ENCODE data around the gene IYD.
"Not testable (repeated sequence)": the region's sequence is repeated elsewhere in the genome, so short reads cannot be mapped to it uniquely, and the experiment has no call there.

The IYD gene

DNA sequence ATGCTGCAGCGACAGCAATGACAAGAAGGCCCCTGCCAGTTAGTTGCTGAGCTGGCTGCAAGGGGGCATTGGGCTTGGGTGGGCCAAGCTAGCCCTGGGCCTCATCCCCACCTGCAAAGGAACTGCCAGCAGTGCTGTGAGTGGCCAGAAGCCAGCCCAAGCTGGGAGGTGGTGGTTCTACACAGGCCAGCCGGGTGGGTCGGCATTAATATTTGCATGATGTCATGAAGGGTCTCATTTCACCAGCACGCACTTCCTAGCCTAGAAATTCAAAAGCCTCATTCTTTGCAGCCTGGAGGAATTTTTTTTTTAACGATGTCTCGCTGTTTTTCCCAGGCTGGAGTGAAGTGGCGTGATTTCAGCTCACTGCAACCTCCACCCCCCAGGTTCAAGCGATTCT lies 62.0 kb downstream of the IYD start:
- H3K4me1 ChIP-seq (ENCODE audit: control insufficient read depth, insufficient read depth, low read length), result no peaks in the 10 kb centered on the region
- H3K36me3 ChIP-seq (ENCODE audit: control insufficient read depth, insufficient read depth, low read length), result no peaks in the 10 kb centered on the region
- H3K9me3 ChIP-seq (ENCODE audit: control insufficient read depth, insufficient read depth, low read depth, low read length), result peaks cover under 1% of the 10 kb centered on the region; the same call in 1 of the 2 replicates
- H3K9ac ChIP-seq (ENCODE audit: low read length), result no peak overlapping the region
- H3K27me3 ChIP-seq (ENCODE audit: control insufficient read depth, insufficient read depth, low read length), result peaks cover 4% of the 10 kb centered on the region; the same call in 1 of the 2 replicates
- H3K4me3 ChIP-seq (ENCODE audit: low read depth, low read length), result no peak overlapping the region
- no peak overlapping the region for H3K27ac ChIP-seq (ENCODE audit: low read depth, low read length)

DNA sequence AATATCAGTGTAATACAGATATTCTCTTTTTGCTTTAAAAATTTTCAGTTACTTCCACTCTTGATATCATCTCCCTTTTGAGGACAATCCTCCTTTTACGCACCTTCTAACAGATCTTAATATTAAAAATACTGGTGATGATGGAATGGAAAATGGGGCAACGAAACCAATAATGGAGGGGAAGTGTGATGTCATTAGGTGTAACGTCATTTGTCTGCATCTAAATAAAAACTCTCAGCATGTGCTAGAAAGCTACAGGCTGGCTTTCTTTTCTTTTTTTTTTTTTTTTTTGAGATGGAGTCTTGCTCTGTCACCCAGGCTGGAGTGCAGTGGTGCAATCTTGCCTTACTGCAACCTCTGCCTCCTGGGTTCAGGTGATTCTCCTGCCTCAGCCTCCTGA lies 66.5 kb downstream of the IYD start:
- Histone ChIP-seq H3K4me1 (ENCODE audit: control insufficient read depth, insufficient read depth, low read length) (no peaks in the 10 kb centered on the region), H3K27ac (ENCODE audit: low read depth, low read length) (no peak overlapping the region)

DNA sequence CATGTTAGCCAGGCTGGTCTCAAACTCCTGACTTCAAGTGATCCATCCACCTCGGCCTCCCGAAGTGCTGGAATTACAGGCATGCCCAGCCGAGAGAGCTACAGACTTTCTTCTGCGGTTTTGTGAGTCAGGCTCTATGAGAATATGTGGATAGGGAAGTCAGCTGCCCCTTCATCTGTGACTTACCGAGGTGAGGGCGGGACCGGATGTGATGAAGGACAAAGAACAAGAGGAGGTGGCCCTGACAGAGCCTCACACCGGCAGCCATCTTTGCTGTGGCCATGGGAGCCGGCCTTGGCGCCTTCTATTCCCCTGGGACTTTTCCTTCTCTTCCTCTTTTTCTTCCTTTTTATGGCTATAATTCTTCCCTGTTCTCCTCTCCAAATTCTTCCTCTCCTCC lies 67.0 kb downstream of the IYD start:
- H3K36me3 ChIP-seq (ENCODE audit: control insufficient read depth, insufficient read depth, low read length), result no peaks in the 10 kb centered on the region
- no peaks in the 10 kb centered on the region for H3K4me1 ChIP-seq (ENCODE audit: control insufficient read depth, insufficient read depth, low read length)
- no peak overlapping the region for H3K4me3 ChIP-seq (ENCODE audit: low read depth, low read length)
- no peak overlapping the region for H3K27ac ChIP-seq (ENCODE audit: low read depth, low read length)
- no peak overlapping the region for H3K9ac ChIP-seq (ENCODE audit: low read length)
- peaks cover 4% of the 10 kb centered on the region; the same call in 1 of the 2 replicates for H3K27me3 ChIP-seq (ENCODE audit: control insufficient read depth, insufficient read depth, low read length)
- no peaks in the 10 kb centered on the region for H3K9me3 ChIP-seq (ENCODE audit: control insufficient read depth, insufficient read depth, low read depth, low read length)

More for the DNA sequence above, 66.5 kb downstream of the IYD start:
- Histone ChIP-seq H3K4me3 (ENCODE audit: low read depth, low read length) (no peak overlapping the region), H3K9ac (ENCODE audit: low read length) (no peak overlapping the region), H3K9me3 (ENCODE audit: control insufficient read depth, insufficient read depth, low read depth, low read length) (no peaks in the 10 kb centered on the region), H3K27me3 (ENCODE audit: control insufficient read depth, insufficient read depth, low read length) (peaks cover 4% of the 10 kb centered on the region; the same call in 1 of the 2 replicates), H3K36me3 (ENCODE audit: control insufficient read depth, insufficient read depth, low read length) (no peaks in the 10 kb centered on the region)

DNA sequence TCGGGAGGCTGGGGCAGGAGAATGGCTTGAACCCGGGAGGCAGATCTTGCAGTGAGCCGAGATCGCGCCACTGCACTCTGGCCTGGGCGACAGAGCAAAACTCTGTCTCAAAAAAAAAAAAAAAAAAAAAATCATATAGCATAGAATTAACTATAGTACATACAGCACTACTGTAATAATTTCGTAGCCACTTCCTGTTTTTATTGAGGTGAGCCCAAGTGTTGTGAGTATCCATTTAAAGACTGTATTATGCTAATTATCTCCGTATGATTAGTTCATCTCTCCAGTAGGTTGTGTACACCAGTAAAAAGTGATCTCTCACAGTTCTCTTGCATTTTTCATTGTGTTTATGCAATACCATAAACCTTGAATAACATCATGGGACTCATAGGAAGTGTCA lies 70.6 kb downstream of the IYD start:
- no peaks in the 10 kb centered on the region for H3K27me3 ChIP-seq (ENCODE audit: control insufficient read depth, insufficient read depth, low read length)
- H3K9me3 ChIP-seq (ENCODE audit: control insufficient read depth, insufficient read depth, low read depth, low read length), result no peaks in the 10 kb centered on the region
- no peaks in the 10 kb centered on the region for H3K4me1 ChIP-seq (ENCODE audit: control insufficient read depth, insufficient read depth, low read length)
- no peaks in the 10 kb centered on the region for H3K36me3 ChIP-seq (ENCODE audit: control insufficient read depth, insufficient read depth, low read length)
- H3K27ac ChIP-seq (ENCODE audit: low read depth, low read length), result no peak overlapping the region
- H3K9ac ChIP-seq (ENCODE audit: low read length), result no peak overlapping the region
- H3K4me3 ChIP-seq (ENCODE audit: low read depth, low read length), result no peak overlapping the region

DNA sequence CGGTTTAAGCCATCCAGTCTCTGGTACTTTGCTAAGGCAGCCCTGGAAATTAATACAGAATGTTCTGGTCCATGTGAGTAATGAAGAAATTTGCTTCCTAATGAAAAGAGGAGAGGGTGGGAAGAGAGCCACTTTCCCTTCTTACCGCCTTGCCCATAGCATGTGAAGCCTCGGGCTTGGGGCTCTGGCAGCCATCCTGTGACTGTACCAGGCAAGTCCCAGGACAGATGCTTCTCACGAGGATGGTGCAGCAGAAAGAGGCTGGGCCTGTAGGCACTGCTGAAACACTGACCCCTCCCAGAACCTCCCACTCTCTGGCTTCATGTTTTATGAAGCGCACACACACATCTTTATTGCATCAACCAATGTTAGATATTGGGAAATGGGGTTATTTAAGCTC lies 74.8 kb downstream of the IYD start:
- Histone ChIP-seq H3K36me3 (ENCODE audit: control insufficient read depth, insufficient read depth, low read length) (no peaks in the 10 kb centered on the region), H3K4me3 (ENCODE audit: low read depth, low read length) (no peak overlapping the region), H3K9ac (ENCODE audit: low read length) (no peak overlapping the region), H3K9me3 (ENCODE audit: control insufficient read depth, insufficient read depth, low read depth, low read length) (no peaks in the 10 kb centered on the region), H3K4me1 (ENCODE audit: control insufficient read depth, insufficient read depth, low read length) (no peaks in the 10 kb centered on the region), H3K27ac (ENCODE audit: low read depth, low read length) (no peak overlapping the region), H3K27me3 (ENCODE audit: control insufficient read depth, insufficient read depth, low read length) (no peaks in the 10 kb centered on the region)

DNA sequence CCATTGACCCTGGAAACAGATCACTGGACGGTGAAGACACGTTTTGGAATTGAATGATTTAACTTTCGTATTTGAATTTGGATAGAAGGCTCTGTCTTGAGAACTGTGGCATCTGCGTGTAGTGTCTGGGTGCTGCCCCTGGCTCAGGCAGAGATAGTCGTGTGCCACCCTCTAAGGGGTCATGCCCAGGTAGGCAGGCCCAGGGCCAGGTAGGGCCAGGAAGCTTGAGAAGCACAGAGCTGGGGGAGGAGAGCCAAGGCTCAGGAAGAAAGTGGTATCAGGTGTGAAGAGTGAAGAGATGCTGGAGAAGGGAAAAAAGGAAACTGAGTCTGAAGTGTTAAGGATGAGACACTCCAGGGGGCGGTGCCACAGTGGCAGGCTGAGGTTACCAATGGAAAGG lies 75.5 kb downstream of the IYD start:
- no peak overlapping the region for H3K4me3 ChIP-seq (ENCODE audit: low read depth, low read length)
- no peaks in the 10 kb centered on the region for H3K9me3 ChIP-seq (ENCODE audit: control insufficient read depth, insufficient read depth, low read depth, low read length)
- H3K4me1 ChIP-seq (ENCODE audit: control insufficient read depth, insufficient read depth, low read length), result no peaks in the 10 kb centered on the region
- H3K27me3 ChIP-seq (ENCODE audit: control insufficient read depth, insufficient read depth, low read length), result no peaks in the 10 kb centered on the region
- H3K9ac ChIP-seq (ENCODE audit: low read length), result no peak overlapping the region
- no peaks in the 10 kb centered on the region for H3K36me3 ChIP-seq (ENCODE audit: control insufficient read depth, insufficient read depth, low read length)
- H3K27ac ChIP-seq (ENCODE audit: low read depth, low read length), result no peak overlapping the region

DNA sequence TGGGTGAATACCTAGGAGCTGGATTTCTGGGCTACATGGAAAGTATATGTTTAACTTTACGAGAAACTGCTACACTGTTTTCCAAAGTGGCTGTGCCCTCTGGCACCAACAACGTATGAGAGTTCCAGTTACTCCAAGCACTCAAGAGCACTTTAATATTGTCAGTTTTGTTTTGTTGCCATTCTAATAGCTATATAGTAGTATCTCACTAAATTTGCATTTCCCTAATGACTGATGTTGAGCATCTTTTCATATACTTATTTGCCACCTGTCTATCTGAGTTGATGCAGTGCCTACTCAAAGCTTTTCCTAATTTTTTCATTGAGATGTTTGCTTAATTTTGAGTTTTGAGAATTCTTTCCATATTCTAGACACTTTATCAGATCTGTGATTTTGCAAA lies 76.7 kb downstream of the IYD start:
- Histone ChIP-seq H3K27ac (ENCODE audit: low read depth, low read length) (no peak overlapping the region), H3K27me3 (ENCODE audit: control insufficient read depth, insufficient read depth, low read length) (no peaks in the 10 kb centered on the region), H3K4me1 (ENCODE audit: control insufficient read depth, insufficient read depth, low read length) (no peaks in the 10 kb centered on the region), H3K9me3 (ENCODE audit: control insufficient read depth, insufficient read depth, low read depth, low read length) (no peaks in the 10 kb centered on the region), H3K36me3 (ENCODE audit: control insufficient read depth, insufficient read depth, low read length) (no peaks in the 10 kb centered on the region), H3K9ac (ENCODE audit: low read length) (no peak overlapping the region), H3K4me3 (ENCODE audit: low read depth, low read length) (no peak overlapping the region)

DNA sequence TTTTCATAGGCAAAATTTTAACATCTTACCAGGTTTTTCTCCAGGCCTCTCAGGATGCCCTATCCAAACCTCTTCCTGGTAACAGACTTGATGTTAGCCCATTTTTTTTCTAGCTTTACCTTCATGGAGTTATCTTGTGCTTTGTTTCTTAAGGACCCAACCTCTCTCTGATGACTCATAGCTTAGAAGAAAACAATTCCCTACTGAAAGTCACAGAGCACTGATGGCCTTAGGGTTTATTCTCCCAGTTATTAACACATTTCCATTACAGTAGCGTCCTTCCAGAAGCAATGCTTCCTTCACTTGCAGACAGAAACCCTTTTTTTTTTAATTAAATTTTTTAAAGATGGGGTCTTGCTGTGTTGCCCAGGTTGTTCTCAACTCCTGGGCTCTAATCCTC lies 79.4 kb downstream of the IYD start:
- Histone ChIP-seq H3K27me3 (ENCODE audit: control insufficient read depth, insufficient read depth, low read length) (no peaks in the 10 kb centered on the region), H3K4me1 (ENCODE audit: control insufficient read depth, insufficient read depth, low read length) (peaks cover 10% of the 10 kb centered on the region; the same call in 1 of the 2 replicates), H3K4me3 (ENCODE audit: low read depth, low read length) (no peak overlapping the region), H3K27ac (ENCODE audit: low read depth, low read length) (no peak overlapping the region), H3K9ac (ENCODE audit: low read length) (no peak overlapping the region), H3K36me3 (ENCODE audit: control insufficient read depth, insufficient read depth, low read length) (no peaks in the 10 kb centered on the region), H3K9me3 (ENCODE audit: control insufficient read depth, insufficient read depth, low read depth, low read length) (no peaks in the 10 kb centered on the region)

DNA sequence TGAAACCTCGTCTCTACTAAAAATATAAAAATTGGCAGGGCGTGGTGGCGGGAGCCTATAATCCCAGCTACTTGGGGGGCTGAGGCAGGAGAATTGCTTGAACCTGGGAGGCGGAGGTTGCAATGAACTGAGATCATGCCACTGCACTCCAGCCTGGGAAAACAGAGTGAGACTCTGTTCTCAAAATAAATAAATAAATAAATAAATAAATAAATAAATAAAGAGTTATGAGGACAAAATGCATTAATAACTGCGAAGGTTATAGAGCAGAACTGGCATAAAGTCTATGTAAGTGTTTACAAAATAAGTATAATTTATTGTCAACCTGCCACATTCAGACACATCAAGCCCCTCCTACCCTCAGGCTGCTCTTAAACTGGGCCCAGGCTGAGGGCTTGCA lies 80.2 kb downstream of the IYD start:
- peaks cover 10% of the 10 kb centered on the region; the same call in 1 of the 2 replicates for H3K4me1 ChIP-seq (ENCODE audit: control insufficient read depth, insufficient read depth, low read length)
- not testable (repeated sequence) for H3K27me3 ChIP-seq (ENCODE audit: control insufficient read depth, insufficient read depth, low read length); H3K27ac ChIP-seq (ENCODE audit: low read depth, low read length); H3K36me3 ChIP-seq (ENCODE audit: control insufficient read depth, insufficient read depth, low read length); H3K9me3 ChIP-seq (ENCODE audit: control insufficient read depth, insufficient read depth, low read depth, low read length); H3K9ac ChIP-seq (ENCODE audit: low read length); H3K4me3 ChIP-seq (ENCODE audit: low read depth, low read length)

DNA sequence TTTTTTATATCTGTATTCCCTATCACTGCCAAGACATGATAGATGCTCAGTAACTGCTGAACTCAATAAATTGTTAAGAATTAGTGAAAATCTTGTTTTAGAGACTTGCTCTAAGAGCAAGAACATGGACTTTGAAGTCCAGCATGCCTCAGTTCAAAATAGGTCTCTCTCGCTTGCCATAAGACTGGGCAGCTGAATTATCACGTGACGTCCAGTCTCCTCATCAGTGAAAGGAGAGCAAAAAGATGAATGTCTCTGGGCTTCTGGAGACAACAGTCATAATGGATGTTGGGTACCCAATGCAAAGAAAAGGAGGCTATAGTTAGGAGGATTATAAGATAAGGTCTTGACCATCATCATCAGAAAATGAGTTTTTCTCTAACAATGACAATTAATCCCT lies 82.1 kb downstream of the IYD start:
- Histone ChIP-seq H3K4me3 (ENCODE audit: low read depth, low read length) (no peak overlapping the region), H3K27ac (ENCODE audit: low read depth, low read length) (no peak overlapping the region)

DNA sequence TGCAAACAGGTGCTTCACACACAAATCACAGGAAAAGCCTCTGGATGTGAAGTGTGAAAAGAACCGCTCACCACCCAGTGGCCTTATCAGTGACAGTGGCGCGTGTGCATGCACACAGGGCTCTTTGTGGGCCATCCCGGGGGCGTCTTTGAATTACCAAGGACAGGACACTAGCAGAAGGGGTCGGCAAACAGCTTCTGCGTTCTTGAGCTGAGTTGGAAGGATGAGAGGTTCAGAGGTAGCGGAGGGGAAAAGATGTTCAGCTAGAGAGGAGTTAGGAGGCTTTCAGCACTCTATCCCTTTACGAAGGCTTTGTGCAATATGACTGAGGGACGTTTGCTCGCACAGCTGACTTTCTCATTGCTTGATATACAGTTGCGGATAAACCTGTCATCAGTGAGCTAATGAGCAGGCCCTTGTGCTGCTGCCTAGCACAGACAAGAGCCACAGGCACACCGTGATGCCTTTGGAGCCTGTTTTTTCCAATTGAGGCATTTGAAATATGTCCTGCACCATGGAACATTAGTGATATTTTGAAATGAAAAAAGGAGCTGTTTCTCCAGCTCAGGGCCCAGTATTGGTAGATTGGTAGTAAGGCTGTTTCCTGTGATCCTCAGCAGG lies 83.1 kb downstream of the IYD start:
- Histone ChIP-seq H3K9ac (ENCODE audit: low read length) (no peak overlapping the region), H3K27me3 (ENCODE audit: control insufficient read depth, insufficient read depth, low read length) (no peaks in the 10 kb centered on the region), H3K9me3 (ENCODE audit: control insufficient read depth, insufficient read depth, low read depth, low read length) (no peaks in the 10 kb centered on the region), H3K4me1 (ENCODE audit: control insufficient read depth, insufficient read depth, low read length) (peaks cover 10% of the 10 kb centered on the region; the same call in 1 of the 2 replicates), H3K4me3 (ENCODE audit: low read depth, low read length) (no peak overlapping the region), H3K36me3 (ENCODE audit: control insufficient read depth, insufficient read depth, low read length) (no peaks in the 10 kb centered on the region), H3K27ac (ENCODE audit: low read depth, low read length) (no peak overlapping the region)

More for the DNA sequence above, 82.1 kb downstream of the IYD start:
- no peaks in the 10 kb centered on the region for H3K9me3 ChIP-seq (ENCODE audit: control insufficient read depth, insufficient read depth, low read depth, low read length)
- no peaks in the 10 kb centered on the region for H3K36me3 ChIP-seq (ENCODE audit: control insufficient read depth, insufficient read depth, low read length)
- no peaks in the 10 kb centered on the region for H3K27me3 ChIP-seq (ENCODE audit: control insufficient read depth, insufficient read depth, low read length)
- H3K9ac ChIP-seq (ENCODE audit: low read length), result no peak overlapping the region
- peaks cover 10% of the 10 kb centered on the region; the same call in 1 of the 2 replicates for H3K4me1 ChIP-seq (ENCODE audit: control insufficient read depth, insufficient read depth, low read length)

Measured in HUES6 (cell line).